ENCODE data around the gene EGLN2. TPM values are rescaled to one million over a fixed set of nuclear protein-coding genes. Genes with fewer than 3 reads are reported as not detected.

Gene EGLN2
- total and polyA plus RNA-seq, 2 of the 4 experiments (the other 2 are of a cell fraction) = 54.1 to 60.2 TPM

DNA sequence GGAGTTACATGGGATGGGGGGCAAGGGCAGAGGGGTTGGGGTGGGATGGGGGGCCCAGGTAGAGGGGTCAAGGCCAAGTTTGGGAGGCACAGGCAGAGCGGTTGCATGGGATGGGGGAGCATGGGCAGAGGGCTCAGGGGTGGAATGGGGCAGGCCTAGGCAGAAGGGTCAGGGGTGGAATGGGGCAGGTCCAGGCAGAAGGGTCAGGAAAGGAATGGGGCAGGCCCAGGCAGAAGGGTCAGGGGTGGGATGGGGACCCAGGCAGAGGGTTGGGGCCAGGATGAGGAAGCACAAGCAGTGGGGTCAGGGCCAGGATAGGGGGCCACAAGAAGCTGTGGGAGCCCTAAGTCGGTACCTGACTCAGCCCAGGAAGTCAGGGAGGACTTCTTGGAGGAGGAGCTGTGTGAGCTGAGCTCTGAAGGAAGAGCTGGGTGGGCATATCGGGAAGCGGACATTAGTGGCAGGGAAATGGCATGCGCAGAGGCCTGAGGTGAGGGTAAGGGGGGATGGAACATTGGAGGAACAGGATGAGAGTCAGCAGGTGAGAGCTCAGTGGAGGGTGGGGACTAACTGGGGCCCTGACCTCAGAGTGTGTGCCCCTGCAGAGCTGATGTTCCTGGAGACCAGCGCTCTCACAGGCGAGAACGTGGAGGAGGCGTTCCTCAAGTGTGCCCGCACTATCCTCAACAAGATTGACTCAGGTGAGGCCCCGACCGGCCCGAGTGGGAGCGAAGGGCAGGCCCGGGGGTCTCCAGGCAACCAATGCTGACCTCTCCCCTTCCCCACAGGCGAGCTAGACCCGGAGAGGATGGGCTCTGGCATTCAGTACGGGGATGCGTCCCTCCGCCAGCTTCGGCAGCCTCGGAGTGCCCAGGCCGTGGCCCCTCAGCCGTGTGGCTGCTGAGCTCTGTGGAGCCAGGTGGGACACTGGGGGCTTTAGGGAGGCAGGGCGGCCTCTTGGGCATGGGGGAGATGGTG, 12.6 kb upstream of the EGLN2 start:
- H4K20me1 ChIP-seq (ENCODE audit: insufficient read depth, low read length) = no peaks in the 10 kb centered on the region
- 94% methylated on average over 5 of the region's 25 CpGs; no CpG with 5 or more reads in 1 of the 2 experiments for WGBS, 2 experiments (ENCODE audit: extremely low coverage in 2 of 2, insufficient read length in 1 of 2)

More for the DNA sequence above, 12.6 kb upstream of the EGLN2 start:
- peaks cover 14% of the 10 kb centered on the region for H3K36me3 ChIP-seq (ENCODE audit: control insufficient read depth, insufficient read depth, low read length)
- dilution Hi-C loops (cut with HindIII; ENCODE audit: low sequenced_read_pairs, unreplicated experiment) = no loop called here
- H3K4me3 ChIP-seq (ENCODE audit: insufficient read depth, low read depth, low read length) = no peak overlapping the region
- H4K91ac ChIP-seq (ENCODE audit: insufficient read depth, low read depth, low read length) = no peak overlapping the region
- H4K5ac ChIP-seq (ENCODE audit: low read depth, low read length) = no peak overlapping the region
- H3K9me1 ChIP-seq (ENCODE audit: insufficient read depth, low read length) = peaks cover under 1% of the 10 kb centered on the region; the same call in 1 of the 2 replicates
- H3K4me1 ChIP-seq (ENCODE audit: control insufficient read depth, insufficient read depth, low read length) = no peaks in the 10 kb centered on the region; the same call in 1 of the 2 replicates
- TF ChIP-seq SMC3 (IDR thresholded peaks at IDR 0.05; ENCODE audit: low read depth, low read length) (no peak), POLR2A (IDR thresholded peaks at IDR 0.05; ENCODE audit: low read depth, low read length) (no peak), RCOR1 (IDR thresholded peaks at IDR 0.05; ENCODE audit: insufficient replicate concordance, low read length) (no peak), RAD21 (IDR thresholded peaks at IDR 0.05; ENCODE audit: low read length) (no peak), CHD1 (IDR thresholded peaks at IDR 0.05; ENCODE audit: low read depth, low read length) (no peak), FOS (IDR thresholded peaks at IDR 0.05; ENCODE audit: low read depth, low read length) (no peak), BHLHE40 (IDR thresholded peaks at IDR 0.05; ENCODE audit: low read depth, low read length) (no peak), MAFK (IDR thresholded peaks at IDR 0.05; ENCODE audit: low read depth, low read length) (no peak)
- TF ChIP-seq, protein P1, sequence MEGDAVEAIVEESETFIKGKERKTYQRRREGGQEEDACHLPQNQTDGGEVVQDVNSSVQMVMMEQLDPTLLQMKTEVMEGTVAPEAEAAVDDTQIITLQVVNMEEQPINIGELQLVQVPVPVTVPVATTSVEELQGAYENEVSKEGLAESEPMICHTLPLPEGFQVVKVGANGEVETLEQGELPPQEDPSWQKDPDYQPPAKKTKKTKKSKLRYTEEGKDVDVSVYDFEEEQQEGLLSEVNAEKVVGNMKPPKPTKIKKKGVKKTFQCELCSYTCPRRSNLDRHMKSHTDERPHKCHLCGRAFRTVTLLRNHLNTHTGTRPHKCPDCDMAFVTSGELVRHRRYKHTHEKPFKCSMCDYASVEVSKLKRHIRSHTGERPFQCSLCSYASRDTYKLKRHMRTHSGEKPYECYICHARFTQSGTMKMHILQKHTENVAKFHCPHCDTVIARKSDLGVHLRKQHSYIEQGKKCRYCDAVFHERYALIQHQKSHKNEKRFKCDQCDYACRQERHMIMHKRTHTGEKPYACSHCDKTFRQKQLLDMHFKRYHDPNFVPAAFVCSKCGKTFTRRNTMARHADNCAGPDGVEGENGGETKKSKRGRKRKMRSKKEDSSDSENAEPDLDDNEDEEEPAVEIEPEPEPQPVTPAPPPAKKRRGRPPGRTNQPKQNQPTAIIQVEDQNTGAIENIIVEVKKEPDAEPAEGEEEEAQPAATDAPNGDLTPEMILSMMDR (conservative IDR thresholded peaks at IDR 0.05; ENCODE audit: low read depth, low read length) = no peak
- TF ChIP-seq, protein P2, sequence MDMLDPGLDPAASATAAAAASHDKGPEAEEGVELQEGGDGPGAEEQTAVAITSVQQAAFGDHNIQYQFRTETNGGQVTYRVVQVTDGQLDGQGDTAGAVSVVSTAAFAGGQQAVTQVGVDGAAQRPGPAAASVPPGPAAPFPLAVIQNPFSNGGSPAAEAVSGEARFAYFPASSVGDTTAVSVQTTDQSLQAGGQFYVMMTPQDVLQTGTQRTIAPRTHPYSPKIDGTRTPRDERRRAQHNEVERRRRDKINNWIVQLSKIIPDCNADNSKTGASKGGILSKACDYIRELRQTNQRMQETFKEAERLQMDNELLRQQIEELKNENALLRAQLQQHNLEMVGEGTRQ (IDR thresholded peaks at IDR 0.05; ENCODE audit: low read depth, low read length) = no peak
- TF ChIP-seq, protein P3, sequence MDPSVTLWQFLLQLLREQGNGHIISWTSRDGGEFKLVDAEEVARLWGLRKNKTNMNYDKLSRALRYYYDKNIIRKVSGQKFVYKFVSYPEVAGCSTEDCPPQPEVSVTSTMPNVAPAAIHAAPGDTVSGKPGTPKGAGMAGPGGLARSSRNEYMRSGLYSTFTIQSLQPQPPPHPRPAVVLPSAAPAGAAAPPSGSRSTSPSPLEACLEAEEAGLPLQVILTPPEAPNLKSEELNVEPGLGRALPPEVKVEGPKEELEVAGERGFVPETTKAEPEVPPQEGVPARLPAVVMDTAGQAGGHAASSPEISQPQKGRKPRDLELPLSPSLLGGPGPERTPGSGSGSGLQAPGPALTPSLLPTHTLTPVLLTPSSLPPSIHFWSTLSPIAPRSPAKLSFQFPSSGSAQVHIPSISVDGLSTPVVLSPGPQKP (IDR thresholded peaks at IDR 0.05; ENCODE audit: borderline replicate concordance, low read depth, low read length) = no peak
- H3K18ac ChIP-seq (ENCODE audit: low read depth, low read length) = no peak overlapping the region
- no peaks in the 10 kb centered on the region for H3K27me3 ChIP-seq (ENCODE audit: control insufficient read depth, insufficient read depth, low read length)
- H3K9ac ChIP-seq (ENCODE audit: low read depth, low read length) = no peak overlapping the region
- H2BK120ac ChIP-seq (ENCODE audit: low read depth, low read length) = no peak overlapping the region
- H3K4ac ChIP-seq (ENCODE audit: low read depth, low read length) = no peak overlapping the region
- H3K79me1 ChIP-seq (ENCODE audit: low read depth in 1 of 2, low read length in 2 of 2) = peaks cover 0 to 1% of the 10 kb centered on the region in 2 experiments; a peak in 1 of 4 replicates
- H2AFZ ChIP-seq (replicated peaks; ENCODE audit: low read length, poor library complexity) = no peak overlapping the region
- ATAC-seq (ENCODE audit: low read depth) = no peak
- H3K9me3 ChIP-seq (ENCODE audit: control insufficient read depth, insufficient read depth, low read length) = no peaks in the 10 kb centered on the region
- no peak overlapping the region for H3K27ac ChIP-seq (ENCODE audit: insufficient read depth, low read length)
- H2BK5ac ChIP-seq (ENCODE audit: low read depth, low read length, poor library complexity, severe bottlenecking) = no peak overlapping the region
- H4K8ac ChIP-seq (ENCODE audit: low read depth in 2 of 2, low read length in 2 of 2) = no peak overlapping the region
- H3K56ac ChIP-seq (ENCODE audit: extremely low read depth, insufficient read depth, low read length) = no peak overlapping the region
- H3K23ac ChIP-seq (ENCODE audit: low read depth, low read length) = no peak overlapping the region
- no peak overlapping the region for H3K14ac ChIP-seq (replicated peaks; ENCODE audit: low read depth, low read length)
- CTCF ChIA-PET = no interaction called here
- in situ Hi-C loops (cut with MboI; ENCODE audit: low sequenced_read_pairs) = no loop called here
- no peak overlapping the region for H2BK20ac ChIP-seq (ENCODE audit: low read depth, low read length)
- no peak for DNase-seq
- no peak overlapping the region for H2AK5ac ChIP-seq (ENCODE audit: low read depth, low read length)
- POLR2A ChIA-PET (ENCODE audit: unreplicated experiment) = no interaction called here
- BruUV-seq (replicated peaks) = no TSS peak
- H2AK9ac ChIP-seq (replicated peaks; ENCODE audit: low read depth, low read length, poor library complexity) = peak overlapping the region; percentile 55
- intact Hi-C loops (cut with micrococcal nuclease) = no loop called here
- H2BK15ac ChIP-seq (ENCODE audit: low read depth, low read length) = no peak overlapping the region
- no peak overlapping the region for H3K4me2 ChIP-seq (ENCODE audit: low read depth, low read length)
